CD14-positive monocyte (primary cell): ENCODE results near the gene COL27A1. TPM values are rescaled to one million over a fixed set of nuclear protein-coding genes. Genes with fewer than 3 reads are reported as not detected.

Experiments used
- DNase-seq, 3 donors: peaks; one replicate each; pipeline ENCODE4 v3.0.0-alpha.2; 2011 to 2022
- H2AFZ ChIP-seq: 2 replicates; pipeline ENCODE4 v1.6.0; 2012; ENCODE audit warnings: mild to moderate bottlenecking, low read depth, low read length, inconsistent platforms; ENCODE audit not compliant: insufficient read depth, poor library complexity, severe bottlenecking
- H3K27ac ChIP-seq, 2 donors: 1 replicate in 1 of 2; 2 replicates in 1 of 2; pipeline ENCODE4 v1.5.1; 2012 to 2013; ENCODE audit warnings: low read length in 2 of 2, control low read depth in 1 of 2, inconsistent platforms in 1 of 2, low read depth in 1 of 2, mild to moderate bottlenecking in 1 of 2
- H3K27me3 ChIP-seq, 2 donors: one replicate each; pipeline versions ENCODE4 v1.6.0 to v1.6.1; 2011 to 2013; ENCODE audit warnings: low read length in 2 of 2; ENCODE audit not compliant: control insufficient read depth in 2 of 2, insufficient read depth in 2 of 2
- H3K36me3 ChIP-seq, 2 donors: replicated peaks in 1 of 2; 1 replicate in 1 of 2; 2 replicates in 1 of 2; pipeline versions ENCODE4 v1.5.1 to v1.6.1; 2012 to 2013; ENCODE audit warnings: low read length in 2 of 2, control low read depth in 1 of 2, inconsistent platforms in 1 of 2, mild to moderate bottlenecking in 1 of 2; ENCODE audit not compliant: insufficient read depth in 2 of 2, control insufficient read depth in 1 of 2
- H3K4me1 ChIP-seq, 2 donors: 1 replicate in 1 of 2; 2 replicates in 1 of 2; pipeline versions ENCODE4 v1.5.1 to v1.6.1; 2012 to 2013; ENCODE audit warnings: low read length in 2 of 2, control low read depth in 1 of 2, inconsistent platforms in 1 of 2, mild to moderate bottlenecking in 1 of 2, moderate library complexity in 1 of 2; ENCODE audit not compliant: insufficient read depth in 2 of 2, control insufficient read depth in 1 of 2
- H3K4me2 ChIP-seq: replicated peaks from 2 replicates; pipeline ENCODE3; 2012; ENCODE audit warnings: low read length, moderate library complexity, mild to moderate bottlenecking; ENCODE audit not compliant: poor library complexity, severe bottlenecking; ENCODE audit errors: extremely low read depth
- H3K4me3 ChIP-seq, 3 experiments: fragments of 200-600 bp in 1 of 3; sonication (generic) in 1 of 3; replicated peaks in 1 of 3; 1 replicate in 2 of 3; 2 replicates in 1 of 3; pipeline ENCODE4 v1.5.1; 2011 to 2013; ENCODE audit warnings: low read length in 3 of 3, mild to moderate bottlenecking in 3 of 3, control low read depth in 2 of 3, low read depth in 2 of 3, inconsistent platforms in 1 of 3, moderate library complexity in 1 of 3
- H3K79me2 ChIP-seq: 2 replicates; pipeline ENCODE4 v1.6.0; 2012; ENCODE audit warnings: mild to moderate bottlenecking, control low read depth, inconsistent platforms, low read length, moderate library complexity; ENCODE audit not compliant: insufficient read depth
- H3K9ac ChIP-seq: 2 replicates; pipeline ENCODE4 v1.6.0; 2017; ENCODE audit warnings: low read length, mild to moderate bottlenecking; ENCODE audit not compliant: insufficient read depth, poor library complexity, severe bottlenecking
- H3K9me3 ChIP-seq, 2 donors: replicated peaks in 1 of 2; 1 replicate in 1 of 2; 2 replicates in 1 of 2; pipeline versions ENCODE4 v1.5.1 to v1.6.1; 2012 to 2013; ENCODE audit warnings: low read length in 2 of 2, control low read depth in 1 of 2; ENCODE audit not compliant: control insufficient read depth in 1 of 2, insufficient read depth in 1 of 2
- H4K20me1 ChIP-seq: 2 replicates; pipeline ENCODE4 v1.6.0; 2012; ENCODE audit warnings: mild to moderate bottlenecking, low read length, control low read depth, moderate library complexity; ENCODE audit not compliant: insufficient read depth
- H3K27ac Mint-ChIP-seq, 7 donors: one replicate each; pipeline ENCODE4 v1.8.0; 2020; ENCODE audit warnings: mild to moderate bottlenecking in 7 of 7, mixed read lengths in 7 of 7, moderate library complexity in 6 of 7, inconsistent platforms in 2 of 7
- H3K27me3 Mint-ChIP-seq, 3 donors: one replicate each; pipeline ENCODE4 v1.8.0; 2021 to 2022; ENCODE audit warnings: low read depth in 3 of 3, mild to moderate bottlenecking in 3 of 3, mixed read lengths in 3 of 3, moderate library complexity in 3 of 3, inconsistent platforms in 1 of 3
- H3K36me3 Mint-ChIP-seq, 2 donors: one replicate each; pipeline ENCODE4 v1.8.0; 2020; ENCODE audit warnings: mixed read lengths in 2 of 2, inconsistent platforms in 1 of 2, mild to moderate bottlenecking in 1 of 2
- H3K4me1 Mint-ChIP-seq: one replicate; pipeline ENCODE4 v1.8.0; 2020; ENCODE audit warnings: mild to moderate bottlenecking, mixed read lengths
- H3K4me3 Mint-ChIP-seq, 2 donors: one replicate each; pipeline ENCODE4 v1.8.0; 2020; ENCODE audit warnings: mild to moderate bottlenecking in 2 of 2, mixed read lengths in 2 of 2, moderate library complexity in 1 of 2
- H3K9me3 Mint-ChIP-seq, 7 donors: one replicate each; pipeline ENCODE4 v1.8.0; 2020 to 2022; ENCODE audit warnings: mixed read lengths in 7 of 7, mild to moderate bottlenecking in 6 of 7, moderate library complexity in 6 of 7, inconsistent platforms in 2 of 7
- WGBS: methylation state at CpG from one replicate; pipeline ENCODE4 v1.1.5; 2013; ENCODE audit warnings: missing lambda C conversion rate; ENCODE audit not compliant: insufficient coverage; 5-methylcytosine and 5-hydroxymethylcytosine counted together
- intact Hi-C, 2 donors: fragments of 100-400 bp; cut with micrococcal nuclease; formaldehyde crosslinking; loops; one replicate each; pipeline versions ENCODE4 v1.15.0 to v1.15.1; 2023
- polyA plus RNA-seq, 3 donors: library from polyadenylated mRNA; depleted of rRNA in 1 of 3; unstranded in 2 of 3; stranded (reverse) in 1 of 3; fragments of 300-500 nt in 2 of 3; fragments of >200 nt in 1 of 3; fragmentation: Illumina TruSeq in 2 of 3; gene quantifications; 1 replicate in 2 of 3; 2 replicates in 1 of 3; pipeline ENCODE4 v1.2.3, GENCODE V29; 2012 to 2021
- TF ChIP-seq, protein P1 (sequence below): fragments of 200-600 bp; IDR thresholded peaks from one replicate; pipeline ENCODE4 v1.8.0; 2022; ENCODE audit warnings: antibody characterized with exemption, mild to moderate bottlenecking

Gene COL27A1
- polyA plus RNA-seq, 3 donors, result 0.03 TPM; not detected in 2

GRCh38 chr9:114115654-114116125, 39.6 kb upstream of the COL27A1 start:
- Histone ChIP-seq H3K27me3 (no peaks in the 10 kb centered on the region), H3K4me1 (no peaks in the 10 kb centered on the region), H3K79me2 (no peaks in the 10 kb centered on the region), H3K9ac (no peak overlapping the region), H3K36me3 (no peaks in the 10 kb centered on the region), H3K9me3 (no peaks in the 10 kb centered on the region), H3K4me3 (no peak overlapping the region), H3K4me2 (no peak overlapping the region), H2AFZ (no peak overlapping the region), H4K20me1 (no peaks in the 10 kb centered on the region), H3K27ac (no peak overlapping the region)
- H3K27ac Mint-ChIP-seq, result no peak overlapping the region
- no peak for DNase-seq
- no peaks in the 10 kb centered on the region for H3K36me3 Mint-ChIP-seq
- intact Hi-C loops, result no loop called here
- H3K4me1 Mint-ChIP-seq, result no peaks in the 10 kb centered on the region
- H3K27me3 Mint-ChIP-seq, result peaks cover 10 to 27% (median 14%) of the 10 kb centered on the region in 3 donors
- no peak overlapping the region for H3K4me3 Mint-ChIP-seq
- H3K9me3 Mint-ChIP-seq, result peaks cover 0 to 2% (median 0%) of the 10 kb centered on the region in 7 donors
- TF ChIP-seq, protein P1, sequence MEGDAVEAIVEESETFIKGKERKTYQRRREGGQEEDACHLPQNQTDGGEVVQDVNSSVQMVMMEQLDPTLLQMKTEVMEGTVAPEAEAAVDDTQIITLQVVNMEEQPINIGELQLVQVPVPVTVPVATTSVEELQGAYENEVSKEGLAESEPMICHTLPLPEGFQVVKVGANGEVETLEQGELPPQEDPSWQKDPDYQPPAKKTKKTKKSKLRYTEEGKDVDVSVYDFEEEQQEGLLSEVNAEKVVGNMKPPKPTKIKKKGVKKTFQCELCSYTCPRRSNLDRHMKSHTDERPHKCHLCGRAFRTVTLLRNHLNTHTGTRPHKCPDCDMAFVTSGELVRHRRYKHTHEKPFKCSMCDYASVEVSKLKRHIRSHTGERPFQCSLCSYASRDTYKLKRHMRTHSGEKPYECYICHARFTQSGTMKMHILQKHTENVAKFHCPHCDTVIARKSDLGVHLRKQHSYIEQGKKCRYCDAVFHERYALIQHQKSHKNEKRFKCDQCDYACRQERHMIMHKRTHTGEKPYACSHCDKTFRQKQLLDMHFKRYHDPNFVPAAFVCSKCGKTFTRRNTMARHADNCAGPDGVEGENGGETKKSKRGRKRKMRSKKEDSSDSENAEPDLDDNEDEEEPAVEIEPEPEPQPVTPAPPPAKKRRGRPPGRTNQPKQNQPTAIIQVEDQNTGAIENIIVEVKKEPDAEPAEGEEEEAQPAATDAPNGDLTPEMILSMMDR, result no peak
- 94% methylated on average over 3 of the region's 9 CpGs for WGBS

DNA sequence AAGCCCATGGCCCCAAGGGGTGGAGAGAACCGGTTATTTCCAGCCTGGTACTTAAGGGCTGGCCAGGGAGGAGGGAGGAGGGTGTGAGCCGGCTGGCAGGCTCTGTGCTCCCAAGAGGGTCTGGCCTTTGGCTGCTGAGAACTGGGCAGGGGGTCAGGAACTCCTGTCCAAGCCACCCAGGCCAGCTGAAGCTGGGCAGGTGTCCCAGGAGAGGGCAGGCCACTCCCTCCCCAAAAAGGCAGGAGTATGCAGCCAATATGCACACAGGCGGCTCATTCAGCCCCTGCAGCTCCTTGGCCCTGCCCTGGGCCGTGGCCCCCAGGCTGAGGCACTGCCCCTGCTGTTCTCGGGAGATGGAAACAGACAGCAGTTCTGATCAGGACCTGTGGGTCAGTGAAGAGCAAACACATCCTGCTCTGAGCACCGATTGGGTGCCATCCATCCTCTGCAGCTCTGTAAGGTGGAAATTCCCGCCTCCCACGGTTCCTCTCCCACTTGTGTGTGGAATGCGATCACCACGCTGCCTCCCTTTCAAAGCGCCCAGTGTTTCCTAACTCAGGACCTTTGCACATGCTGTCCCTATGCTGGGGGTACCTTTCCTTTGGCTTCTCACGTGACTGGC, 39.1 kb upstream of the COL27A1 start:
- Mint-ChIP-seq H3K36me3 (no peaks in the 10 kb centered on the region), H3K4me3 (no peak overlapping the region), H3K27me3 (peaks cover 7 to 27% (median 13%) of the 10 kb centered on the region in 3 donors), H3K9me3 (peaks cover 0 to 2% (median 0%) of the 10 kb centered on the region in 7 donors), H3K4me1 (no peaks in the 10 kb centered on the region), H3K27ac (peak overlapping the region in 1 of 7 donors; percentile 37)
- H3K27me3 ChIP-seq, result no peaks in the 10 kb centered on the region
- DNase-seq, result no peak
- H3K4me2 ChIP-seq, result no peak overlapping the region
- intact Hi-C loops, result no loop called here
- no peaks in the 10 kb centered on the region for H3K9me3 ChIP-seq
- no peaks in the 10 kb centered on the region for H3K36me3 ChIP-seq
- no peak overlapping the region for H3K27ac ChIP-seq
- H4K20me1 ChIP-seq, result no peaks in the 10 kb centered on the region
- no peaks in the 10 kb centered on the region for H3K4me1 ChIP-seq
- no peak overlapping the region for H2AFZ ChIP-seq
- H3K4me3 ChIP-seq, result no peak overlapping the region
- TF ChIP-seq, protein P1, result no peak
- no peak overlapping the region for H3K9ac ChIP-seq
- no peaks in the 10 kb centered on the region for H3K79me2 ChIP-seq
- 87% methylated on average over 12 of the region's 12 CpGs for WGBS
